Neutrophil (primary cell): ENCODE results near the gene HAND2.

Experiments
- H3K27ac ChIP-seq: fragments of 200-600 bp; sonication (generic); 2 replicates; pipeline ENCODE4 v1.5.1; 2016; ENCODE audit warnings: mild to moderate bottlenecking, moderate library complexity
- H3K27me3 ChIP-seq: fragments of 200-600 bp; sonication (generic); 2 replicates; pipeline ENCODE4 v1.6.0; 2016; ENCODE audit warnings: mild to moderate bottlenecking
- H3K36me3 ChIP-seq: fragments of 200-600 bp; sonication (generic); 2 replicates; pipeline ENCODE4 v1.5.1; 2017
- H3K4me1 ChIP-seq, 2 experiments: fragments of 200-600 bp in 1 of 2; sonication (generic) in 1 of 2; 1 replicate in 1 of 2; 2 replicates in 1 of 2; pipeline versions ENCODE4 v1.5.1 to v1.6.1; 2013 to 2016; ENCODE audit warnings: low read depth in 1 of 2, low read length in 1 of 2, mild to moderate bottlenecking in 1 of 2, moderate library complexity in 1 of 2; ENCODE audit not compliant: control insufficient read depth in 1 of 2, insufficient read depth in 1 of 2
- H3K4me3 ChIP-seq, 2 experiments: fragments of 200-600 bp in 1 of 2; sonication (generic) in 1 of 2; 1 replicate in 1 of 2; 2 replicates in 1 of 2; pipeline ENCODE4 v1.5.1; 2013 to 2016; ENCODE audit warnings: low read depth in 1 of 2, low read length in 1 of 2, mild to moderate bottlenecking in 1 of 2, moderate library complexity in 1 of 2
- H3K9me3 ChIP-seq: fragments of 200-600 bp; sonication (generic); 2 replicates; pipeline ENCODE4 v1.5.1; 2016
- TF ChIP-seq, protein P1 (sequence below): fragments of 200-600 bp; sonication (generic); IDR thresholded peaks from 2 replicates; pipeline ENCODE4 v1.5.1; 2016; ENCODE audit warnings: antibody characterized with exemption

Gene HAND2

DNA sequence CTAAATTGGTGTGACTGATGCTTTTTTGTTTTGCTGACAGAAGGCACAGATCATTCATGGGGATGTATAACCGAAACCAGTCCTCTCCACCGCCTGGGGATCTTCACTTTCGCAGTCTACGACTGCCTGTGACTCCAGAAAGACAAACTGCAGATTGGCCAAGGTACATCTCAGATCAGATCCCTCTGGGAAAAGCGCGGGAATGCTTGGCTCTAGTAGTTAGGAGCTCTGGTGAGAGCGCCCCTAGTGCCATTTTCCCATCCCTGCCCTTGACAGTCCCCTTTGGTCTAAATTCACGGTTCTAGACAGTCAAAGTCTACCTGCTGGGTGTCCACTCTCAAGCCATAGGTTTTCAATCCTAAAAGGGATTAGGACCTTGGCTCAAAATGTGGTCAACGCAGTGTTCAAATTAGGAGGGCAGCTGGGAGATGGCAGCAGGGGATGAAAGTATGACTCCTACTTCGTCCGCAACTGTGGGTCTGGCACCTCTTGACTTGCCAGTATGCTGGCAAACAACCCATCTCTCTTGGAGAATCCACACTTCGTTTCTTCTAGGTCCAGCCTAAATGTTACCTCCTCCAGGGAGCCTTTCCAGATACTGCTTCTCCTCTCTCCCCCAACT is 6.9 kb upstream of the HAND2 start:
- H3K4me1 ChIP-seq = peaks cover 11 to 18% of the 10 kb centered on the region in 2 experiments
- H3K9me3 ChIP-seq = no peaks in the 10 kb centered on the region
- H3K27me3 ChIP-seq = peaks cover 100% of the 10 kb centered on the region
- no peak overlapping the region for H3K27ac ChIP-seq
- TF ChIP-seq, protein P1, sequence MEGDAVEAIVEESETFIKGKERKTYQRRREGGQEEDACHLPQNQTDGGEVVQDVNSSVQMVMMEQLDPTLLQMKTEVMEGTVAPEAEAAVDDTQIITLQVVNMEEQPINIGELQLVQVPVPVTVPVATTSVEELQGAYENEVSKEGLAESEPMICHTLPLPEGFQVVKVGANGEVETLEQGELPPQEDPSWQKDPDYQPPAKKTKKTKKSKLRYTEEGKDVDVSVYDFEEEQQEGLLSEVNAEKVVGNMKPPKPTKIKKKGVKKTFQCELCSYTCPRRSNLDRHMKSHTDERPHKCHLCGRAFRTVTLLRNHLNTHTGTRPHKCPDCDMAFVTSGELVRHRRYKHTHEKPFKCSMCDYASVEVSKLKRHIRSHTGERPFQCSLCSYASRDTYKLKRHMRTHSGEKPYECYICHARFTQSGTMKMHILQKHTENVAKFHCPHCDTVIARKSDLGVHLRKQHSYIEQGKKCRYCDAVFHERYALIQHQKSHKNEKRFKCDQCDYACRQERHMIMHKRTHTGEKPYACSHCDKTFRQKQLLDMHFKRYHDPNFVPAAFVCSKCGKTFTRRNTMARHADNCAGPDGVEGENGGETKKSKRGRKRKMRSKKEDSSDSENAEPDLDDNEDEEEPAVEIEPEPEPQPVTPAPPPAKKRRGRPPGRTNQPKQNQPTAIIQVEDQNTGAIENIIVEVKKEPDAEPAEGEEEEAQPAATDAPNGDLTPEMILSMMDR = no peak
- H3K4me3 ChIP-seq = no peak overlapping the region
- H3K36me3 ChIP-seq = no peaks in the 10 kb centered on the region

DNA sequence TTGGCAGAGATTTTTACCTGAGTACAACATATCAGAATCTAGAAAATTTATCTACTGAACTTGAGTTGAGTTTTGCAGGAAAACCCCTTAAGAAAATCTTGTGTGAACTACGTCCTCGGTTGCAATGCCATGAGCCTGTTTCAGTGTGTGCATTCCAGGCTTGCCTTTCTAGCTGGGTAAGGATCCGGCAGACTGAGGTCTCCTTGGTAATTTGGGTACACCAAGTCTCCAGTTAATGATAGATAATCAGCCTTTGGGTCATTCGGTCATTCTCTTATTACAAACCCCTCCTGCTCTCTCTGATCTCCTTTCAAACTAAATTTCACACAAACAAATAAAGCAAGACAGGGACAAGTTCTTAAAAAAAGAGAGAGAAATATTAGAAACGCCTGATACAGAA is 5.9 kb upstream of the HAND2 start:
- Histone ChIP-seq H3K4me3 (no peak overlapping the region), H3K27me3 (peaks cover 100% of the 10 kb centered on the region), H3K36me3 (no peaks in the 10 kb centered on the region), H3K9me3 (no peaks in the 10 kb centered on the region), H3K4me1 (peaks cover 11 to 18% of the 10 kb centered on the region in 2 experiments), H3K27ac (no peak overlapping the region)
- TF ChIP-seq, protein P1 = no peak

DNA sequence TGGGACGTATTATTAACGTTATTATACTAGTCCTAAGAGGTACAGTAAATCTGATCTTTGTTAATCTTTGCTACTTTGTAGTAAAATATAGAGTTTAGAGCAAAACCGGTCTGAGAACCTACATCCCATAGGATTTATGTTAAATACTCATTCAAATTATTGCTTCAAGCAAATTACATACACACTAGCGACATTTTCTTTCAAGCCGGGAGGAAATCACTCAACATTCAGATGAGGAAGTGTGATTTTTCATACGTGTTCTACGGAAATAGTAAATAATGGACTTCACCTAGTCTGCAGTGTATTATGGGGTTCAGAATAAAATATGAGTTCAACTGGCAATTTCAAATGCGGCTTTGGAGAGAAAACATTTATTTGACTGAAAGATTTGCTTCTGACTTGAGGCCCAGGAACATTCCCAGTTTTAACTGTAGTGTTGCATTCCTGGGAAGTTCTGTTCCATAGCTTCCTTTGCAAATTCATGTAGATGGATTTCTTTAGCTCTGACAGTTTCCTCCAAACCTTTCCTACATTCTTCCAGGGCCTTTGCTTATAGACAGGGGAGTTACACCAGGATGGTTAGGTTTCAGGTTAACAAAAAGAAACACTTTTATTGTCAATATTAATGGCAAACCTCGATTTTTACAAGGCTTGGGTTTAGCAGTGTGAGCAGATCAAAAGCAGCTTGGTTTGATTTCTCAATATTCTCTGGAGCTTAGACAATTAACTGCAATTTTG is 5.3 kb upstream of the HAND2 start:
- peaks cover 100% of the 10 kb centered on the region for H3K27me3 ChIP-seq

DNA sequence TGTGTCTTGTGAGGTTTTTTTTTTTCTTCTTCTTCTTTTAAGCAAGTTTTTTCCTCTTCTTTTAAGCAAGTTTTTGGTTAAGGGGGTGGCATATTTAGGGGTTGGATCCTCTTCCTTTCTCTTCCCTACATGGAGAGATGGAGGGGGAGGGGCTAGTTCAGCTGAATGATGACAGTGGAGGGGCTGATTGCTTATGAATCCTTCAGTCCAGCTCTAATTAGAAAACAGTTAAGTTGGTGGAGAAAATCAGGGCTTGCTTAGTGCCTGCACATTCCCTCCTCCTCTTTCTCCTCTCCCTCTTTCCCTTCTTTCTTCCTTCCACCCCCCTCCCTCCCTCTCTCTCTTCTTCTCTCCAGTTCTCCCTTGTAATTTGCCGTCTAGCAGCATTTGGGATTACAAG is 4.4 kb upstream of the HAND2 start:
- Histone ChIP-seq H3K27me3 (peaks cover 100% of the 10 kb centered on the region), H3K36me3 (no peaks in the 10 kb centered on the region), H3K27ac (no peak overlapping the region), H3K9me3 (no peaks in the 10 kb centered on the region), H3K4me3 (no peak overlapping the region), H3K4me1 (peaks cover 11 to 18% of the 10 kb centered on the region in 2 experiments)
- TF ChIP-seq, protein P1 = no peak

More for the DNA sequence above, 5.3 kb upstream of the HAND2 start:
- Histone ChIP-seq H3K4me1 (peaks cover 11 to 18% of the 10 kb centered on the region in 2 experiments), H3K4me3 (no peak overlapping the region), H3K36me3 (no peaks in the 10 kb centered on the region), H3K27ac (no peak overlapping the region), H3K9me3 (no peaks in the 10 kb centered on the region)
- TF ChIP-seq, protein P1 = no peak

DNA sequence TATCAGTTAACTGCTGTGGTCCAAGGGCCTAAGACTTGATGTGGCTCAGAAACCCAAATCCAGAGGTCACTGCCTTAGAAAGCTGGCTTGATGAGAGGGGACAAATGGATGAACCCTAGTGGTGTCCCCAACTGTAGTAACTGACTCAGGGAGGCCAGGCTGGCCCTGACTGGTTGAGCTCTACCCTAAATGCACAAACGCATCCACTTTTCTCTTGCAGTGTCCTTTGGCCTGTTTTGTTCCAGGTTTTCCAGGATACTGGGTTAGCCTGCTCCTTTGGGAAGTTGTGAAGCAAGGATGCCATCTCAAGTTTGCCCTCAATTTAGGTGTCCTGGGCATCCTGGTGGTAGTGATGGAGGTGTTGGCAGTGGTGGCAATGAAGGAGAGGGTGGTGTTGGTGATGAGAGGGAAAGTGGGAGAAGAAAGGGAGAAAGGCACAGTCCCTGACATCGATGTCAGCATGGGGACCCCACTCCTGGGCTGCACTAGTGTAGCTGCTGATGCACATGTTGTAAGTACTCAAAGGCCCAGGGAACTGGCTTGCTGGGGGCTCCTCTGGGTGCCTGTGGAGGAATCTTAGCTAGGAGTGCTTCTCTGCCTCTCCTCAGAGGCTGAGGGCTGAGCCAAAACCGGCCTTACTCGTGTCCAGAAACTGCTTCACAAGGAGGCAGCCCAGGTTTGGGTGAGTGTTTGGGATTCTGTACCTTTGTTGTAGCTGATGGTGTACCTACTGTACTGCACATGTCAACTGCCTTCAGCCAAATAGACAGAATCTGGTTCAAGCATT is 2.9 kb upstream of the HAND2 start:
- no peak overlapping the region for H3K27ac ChIP-seq
- peaks cover 4 to 5% of the 10 kb centered on the region in 2 experiments for H3K4me1 ChIP-seq
- peaks cover 100% of the 10 kb centered on the region for H3K27me3 ChIP-seq
- no peaks in the 10 kb centered on the region for H3K36me3 ChIP-seq
- TF ChIP-seq, protein P1 = no peak
- H3K9me3 ChIP-seq = no peaks in the 10 kb centered on the region
- no peak overlapping the region for H3K4me3 ChIP-seq
